ENCODE data around the gene ELP4.

ELP4 gene

GRCh38 chr11:31813391-31814175 is 304.0 kb downstream of the ELP4 start:
- no peak for DNase-seq

GRCh38 chr11:31814176-31814868 is 304.8 kb downstream of the ELP4 start:
- no peak for DNase-seq

- no peak for DNase-seq
Observed at GRCh38 chr11:31815711-31816467, 306.3 kb downstream of the ELP4 start.

DNA sequence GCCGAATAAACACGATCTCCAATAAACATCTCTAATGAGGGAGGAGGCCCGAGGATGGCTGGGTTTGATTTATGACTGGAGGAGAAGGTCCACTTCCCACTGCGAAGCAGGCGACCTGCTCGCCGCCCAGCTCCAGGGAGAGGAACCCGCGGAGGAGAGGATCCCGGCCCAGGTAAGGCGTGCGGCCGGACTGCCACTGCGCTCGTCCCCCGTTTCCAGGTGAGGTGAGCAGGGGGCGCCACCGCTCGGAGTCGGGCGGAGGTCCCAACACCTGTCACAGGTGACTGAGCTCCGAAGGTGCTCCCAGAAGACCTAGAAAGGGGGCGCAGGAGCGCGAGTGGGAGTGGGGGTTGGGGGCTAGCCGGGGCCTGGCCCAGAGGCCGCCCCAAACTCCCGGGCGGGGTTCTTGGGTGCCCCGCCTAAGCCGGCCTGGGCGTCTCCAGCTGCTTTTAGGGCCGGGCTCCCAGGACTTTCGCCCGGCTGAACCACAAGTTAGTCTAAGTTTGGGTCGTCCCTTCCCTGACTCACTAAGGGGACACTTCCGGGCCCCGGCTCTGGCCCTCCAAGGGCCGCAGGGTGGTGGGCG is 307.0 kb downstream of the ELP4 start:
- DNase-seq, result no peak

- DNase-seq, result no peak
Observed at GRCh38 chr11:31817054-31817620, 307.6 kb downstream of the ELP4 start.

- DNase-seq, result no peak
Observed at GRCh38 chr11:31817621-31818424, 308.3 kb downstream of the ELP4 start.

GRCh38 chr11:31818425-31818755 is 308.8 kb downstream of the ELP4 start:
- no peak for DNase-seq

DNA sequence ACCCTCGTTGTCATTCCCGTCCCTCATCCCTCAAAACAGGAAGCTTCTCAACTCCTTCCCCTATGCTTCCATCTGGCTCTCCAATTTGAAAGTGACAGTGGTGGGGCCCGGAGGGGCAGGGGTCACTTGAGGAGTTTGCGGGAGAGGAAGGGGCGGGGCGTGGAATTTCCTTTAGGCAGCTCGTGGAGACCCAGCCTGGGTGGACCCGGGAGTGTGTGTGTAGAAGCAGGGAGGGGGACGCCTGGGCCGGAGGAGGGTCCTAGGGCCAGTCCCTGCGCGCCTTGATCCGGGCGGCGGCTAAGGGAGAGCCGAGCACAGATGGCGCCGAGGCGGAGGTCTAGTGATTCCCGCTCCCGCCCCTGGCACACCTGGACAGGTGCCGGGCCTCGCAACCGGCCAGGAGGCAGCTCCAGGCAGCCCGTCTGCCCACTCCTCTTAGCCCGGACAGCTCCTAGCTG is 309.3 kb downstream of the ELP4 start:
- no peak for DNase-seq

DNA sequence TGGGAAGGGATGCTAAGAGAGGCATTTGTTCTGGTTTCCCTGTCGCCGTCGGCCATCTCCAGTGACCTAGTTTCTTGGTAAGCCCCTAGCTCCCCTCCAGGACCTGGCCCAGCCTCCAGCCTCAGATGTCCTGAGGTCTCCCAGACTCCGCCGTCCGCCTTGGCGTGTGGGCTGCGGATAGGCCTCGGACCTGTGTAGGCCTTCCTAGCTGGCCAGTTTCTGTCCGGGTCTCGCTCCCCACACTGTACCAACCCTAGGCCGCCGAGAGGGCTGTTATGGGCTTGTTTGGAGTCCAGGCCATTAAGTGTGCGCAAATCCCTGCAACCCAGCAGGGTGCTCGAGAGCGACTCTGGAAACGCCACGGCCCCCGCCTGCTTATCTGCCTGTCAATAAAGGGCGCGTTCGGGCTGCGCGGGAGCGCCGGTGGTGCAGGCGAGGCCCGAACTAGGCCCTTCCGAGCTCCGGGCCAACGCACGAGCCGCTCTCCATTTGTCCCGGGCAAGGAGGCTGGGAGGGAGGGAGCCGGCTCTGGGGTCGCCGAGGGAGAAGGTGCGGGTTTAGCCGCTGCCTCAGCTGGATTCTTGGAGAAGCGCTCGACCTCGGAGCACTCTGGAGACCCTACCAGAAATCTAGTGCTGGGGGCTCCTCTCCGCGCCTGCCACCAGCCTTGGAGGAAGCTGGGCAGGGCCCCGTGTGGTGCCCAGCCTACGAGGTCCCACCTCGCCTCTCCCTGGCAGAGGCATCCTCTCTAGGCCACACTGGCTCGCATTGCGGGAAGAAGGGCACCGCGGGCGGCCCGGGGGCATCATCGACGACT is 310.3 kb downstream of the ELP4 start:
- no peak for DNase-seq

DNA sequence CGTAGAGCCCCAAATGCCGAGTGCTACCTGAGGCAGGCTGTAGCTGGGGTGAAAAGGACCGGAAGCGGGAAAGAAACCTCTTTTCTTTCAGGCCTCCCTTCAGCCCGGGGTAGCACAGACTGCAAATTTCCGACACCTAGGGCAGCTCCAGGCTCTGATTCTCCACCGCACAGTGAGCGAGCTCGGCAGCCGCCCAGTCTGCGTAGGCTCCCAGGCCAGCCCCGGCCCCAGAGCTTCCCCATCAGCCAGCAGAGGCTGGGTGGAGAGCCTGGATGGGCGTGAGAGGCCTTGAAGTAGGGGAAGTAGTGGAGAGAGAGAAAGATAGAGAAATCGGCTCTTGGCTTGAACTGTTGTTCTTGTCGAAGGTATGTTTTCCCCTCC is 310.9 kb downstream of the ELP4 start:
- DNase-seq, result no peak

GRCh38 chr11:31821235-31821764 is 311.7 kb downstream of the ELP4 start:
- no peak for DNase-seq

DNA sequence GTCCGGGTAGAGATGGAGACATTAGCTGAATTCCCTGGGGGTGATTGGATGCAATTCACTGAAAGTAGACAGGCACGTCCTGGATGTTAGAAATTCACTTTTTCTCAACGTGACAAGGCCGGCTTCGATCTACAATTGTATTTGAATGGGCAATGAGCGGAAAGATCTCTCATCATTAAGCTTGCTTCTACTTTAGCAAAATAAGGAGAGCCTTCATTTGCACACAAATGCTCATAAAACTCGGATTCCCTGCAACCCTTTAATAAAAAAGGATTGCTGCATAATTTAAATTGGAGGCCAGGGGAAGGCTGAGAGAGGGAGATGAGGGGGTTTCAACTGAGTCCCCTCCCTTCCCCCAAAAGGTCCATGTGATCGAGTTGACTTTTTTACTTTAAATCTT is 312.2 kb downstream of the ELP4 start:
- DNase-seq, result no peak

DNA sequence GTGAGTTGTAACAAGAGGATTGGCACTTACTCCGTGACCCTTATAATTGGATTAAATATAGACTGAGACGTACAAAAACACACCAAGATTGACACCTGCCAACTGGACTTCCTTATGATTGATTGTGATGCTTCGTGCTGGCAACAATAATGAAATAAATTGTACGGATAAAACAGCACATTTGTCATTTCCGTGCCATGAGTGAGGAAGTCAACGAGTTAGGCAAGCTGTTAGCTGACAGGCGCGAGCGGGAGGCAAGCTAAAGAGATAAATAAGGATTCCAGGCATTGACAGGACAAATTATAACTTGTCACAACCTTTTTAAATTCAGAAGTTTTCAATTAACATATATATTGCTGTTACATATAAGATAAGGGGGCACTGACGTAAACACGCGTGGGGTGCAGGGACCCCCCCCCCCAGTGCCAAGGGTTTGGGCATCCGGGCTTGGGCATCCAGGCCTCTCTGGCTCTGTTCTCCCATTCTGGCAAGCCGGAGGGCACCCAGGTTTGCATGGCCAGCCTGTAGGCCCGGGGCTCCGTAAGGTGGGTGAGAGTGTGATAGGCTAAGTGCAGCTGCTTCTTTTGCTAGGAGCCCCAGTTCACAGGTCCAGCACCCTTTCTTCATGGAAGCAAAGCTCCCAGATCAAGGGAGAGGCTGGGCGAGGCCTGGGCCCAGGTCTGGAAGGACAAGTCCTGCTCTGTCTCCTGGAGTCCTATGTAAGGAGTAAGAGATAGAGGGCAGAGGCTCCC is 312.8 kb downstream of the ELP4 start:
- no peak for DNase-seq

GRCh38 chr11:31822927-31823643 is 313.5 kb downstream of the ELP4 start:
- DNase-seq, result no peak

- no peak for DNase-seq
Observed at GRCh38 chr11:31823644-31824331, 314.2 kb downstream of the ELP4 start.

DNA sequence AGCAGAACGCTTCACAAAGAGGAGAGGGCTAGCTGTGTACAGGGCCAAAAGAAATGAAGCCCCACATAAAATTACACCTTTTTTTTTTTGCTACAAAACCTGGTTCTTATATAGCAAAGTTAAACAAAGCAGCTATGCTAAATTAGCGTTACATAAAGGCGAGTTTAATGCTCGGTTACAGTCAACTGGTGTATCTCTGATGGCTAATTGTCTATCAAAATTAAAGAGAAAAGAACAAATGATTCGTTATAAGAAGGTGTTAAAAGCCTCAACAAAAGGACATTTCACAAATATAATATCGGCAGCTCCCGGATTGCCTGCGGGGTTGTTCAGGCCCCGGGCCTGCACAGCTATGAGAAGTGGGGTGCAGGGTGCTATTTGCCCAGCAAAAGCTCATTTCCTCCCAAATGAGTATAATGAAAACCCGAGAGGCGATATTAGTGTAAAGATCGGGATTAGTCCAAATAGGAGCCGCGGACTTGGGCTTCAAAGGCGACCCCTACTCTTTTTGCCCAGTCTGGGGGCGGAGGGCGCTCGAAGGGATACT is 314.8 kb downstream of the ELP4 start:
- DNase-seq, result no peak

- no peak for DNase-seq
Observed at GRCh38 chr11:31824879-31825837, 315.6 kb downstream of the ELP4 start.

All from AML-193 (cell line).